Common myeloid progenitor, CD34-positive (primary cell): ENCODE data around the gene P2RX3.
"Not testable (repeated sequence)": the region's sequence is repeated elsewhere in the genome, so short reads cannot be mapped to it uniquely, and the experiment has no call there.

Experiments
- CTCF ChIA-PET: fragments of 350-600 bp; sonication (Branson Sonifier 250); formaldehyde crosslinking; loops from one replicate; lab custom pipeline; 2021; ENCODE audit warnings: antibody characterized with exemption; lab: Charles Lee
- POLR2A ChIA-PET: fragments of 350-600 bp; sonication (Branson Sonifier 250); formaldehyde crosslinking; loops from one replicate; lab custom pipeline; 2021; ENCODE audit warnings: antibody characterized with exemption; lab: Charles Lee
- DNase-seq, 3 donors: peaks; one replicate each; pipeline versions ENCODE4 v3.0.0 to v3.0.0-alpha.2; 2013
- H3K27ac ChIP-seq, 2 experiments: 1 replicate in 1 of 2; 2 replicates in 1 of 2; pipeline ENCODE4 v1.7.0; 2013; ENCODE audit warnings: inconsistent platforms in 2 of 2, low read length in 2 of 2, mild to moderate bottlenecking in 2 of 2, low read depth in 1 of 2, moderate library complexity in 1 of 2; ENCODE audit not compliant: severe bottlenecking in 2 of 2, insufficient read depth in 1 of 2, poor library complexity in 1 of 2
- H3K27me3 ChIP-seq, 5 experiments: replicated peaks in 2 of 5; 1 replicate in 3 of 5; 2 replicates in 2 of 5; pipeline versions ENCODE4 v1.6.1 to v1.7.0; 2013; ENCODE audit warnings: low read length in 4 of 5, mild to moderate bottlenecking in 2 of 5, moderate library complexity in 2 of 5, inconsistent platforms in 1 of 5; ENCODE audit not compliant: insufficient read depth in 5 of 5, control insufficient read depth in 4 of 5
- H3K36me3 ChIP-seq, 4 experiments: 1 replicate in 2 of 4; 2 replicates in 2 of 4; pipeline versions ENCODE4 v1.6.1 to v1.7.0; 2013; ENCODE audit warnings: low read length in 3 of 4, control low read depth in 1 of 4, mild to moderate bottlenecking in 1 of 4; ENCODE audit not compliant: control insufficient read depth in 4 of 4, insufficient read depth in 4 of 4
- H3K4me1 ChIP-seq, 4 experiments: 1 replicate in 3 of 4; 2 replicates in 1 of 4; pipeline versions ENCODE4 v1.6.1 to v1.7.1; 2013; ENCODE audit warnings: low read length in 3 of 4, mild to moderate bottlenecking in 3 of 4, control low read depth in 1 of 4, inconsistent platforms in 1 of 4, moderate library complexity in 1 of 4; ENCODE audit not compliant: control insufficient read depth in 4 of 4, insufficient read depth in 4 of 4; ENCODE audit errors: control extremely low read depth in 1 of 4
- H3K4me3 ChIP-seq, 7 experiments: 1 replicate in 4 of 7; 2 replicates in 3 of 7; pipeline versions ENCODE4 v1.5.1 to v1.7.0; 2013; ENCODE audit warnings: mild to moderate bottlenecking in 7 of 7, low read length in 6 of 7, moderate library complexity in 6 of 7, inconsistent platforms in 2 of 7, low read depth in 2 of 7, control low read depth in 1 of 7; ENCODE audit not compliant: insufficient read depth in 4 of 7, control insufficient read depth in 1 of 7; ENCODE audit errors: extremely low read depth in 1 of 7
- H3K9me3 ChIP-seq, 5 experiments: 1 replicate in 4 of 5; 2 replicates in 1 of 5; pipeline versions ENCODE4 v1.6.1 to v1.7.1; 2013; ENCODE audit warnings: low read length in 4 of 5, mild to moderate bottlenecking in 2 of 5, inconsistent platforms in 1 of 5, low read depth in 1 of 5, moderate library complexity in 1 of 5; ENCODE audit not compliant: control insufficient read depth in 4 of 5, insufficient read depth in 2 of 5; ENCODE audit errors: control extremely low read depth in 1 of 5
- WGBS: methylation state at CpG from one replicate; pipeline ENCODE4 v1.1.5; 2013; ENCODE audit not compliant: insufficient coverage; 5-methylcytosine and 5-hydroxymethylcytosine counted together

P2RX3 gene

DNA sequence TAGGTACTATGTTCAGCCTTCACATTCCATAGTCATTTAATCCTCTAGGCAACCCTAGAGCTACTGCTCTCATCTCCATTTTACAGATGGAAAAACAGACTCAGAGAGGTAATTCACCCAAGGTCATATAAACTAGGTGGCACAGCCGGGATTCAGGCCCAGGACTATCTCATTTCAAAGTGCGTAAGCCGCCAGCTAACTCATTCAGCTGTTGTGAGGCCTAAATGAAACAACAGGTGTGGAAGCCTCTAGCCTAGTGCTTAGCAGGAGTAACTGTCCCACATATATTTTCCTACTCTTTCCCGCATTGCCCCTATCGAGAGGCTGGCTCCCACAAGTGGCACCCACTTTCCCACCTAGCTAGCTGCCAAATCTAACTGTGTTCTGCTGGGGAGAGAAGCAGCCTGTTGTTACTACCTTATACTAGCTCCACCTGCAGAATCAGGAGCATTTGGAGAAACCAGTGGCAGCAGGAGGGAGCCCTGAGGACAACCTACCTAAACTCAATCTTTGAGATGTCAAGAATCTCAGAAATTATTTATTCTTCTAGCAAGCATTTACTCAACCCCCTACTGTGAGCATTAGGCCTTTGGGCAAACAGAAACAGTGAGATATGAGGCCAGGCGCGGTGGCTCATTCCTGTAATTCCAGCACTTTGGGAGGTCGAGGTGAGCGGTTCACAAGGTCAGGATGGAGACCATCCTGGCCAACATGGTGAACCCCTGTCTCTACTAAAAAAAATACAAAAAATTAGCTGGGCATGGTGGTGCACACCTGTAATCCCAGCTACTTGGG is 21.9 kb downstream of the P2RX3 start:
- 98% methylated on average over 8 of the region's 9 CpGs for WGBS
- Histone ChIP-seq H3K4me1 (peaks cover 13 to 52% (median 33%) of the 10 kb centered on the region in 4 experiments), H3K4me3 (no peak overlapping the region), H3K9me3 (no peaks in the 10 kb centered on the region), H3K36me3 (no peaks in the 10 kb centered on the region), H3K27me3 (no peaks in the 10 kb centered on the region), H3K27ac (no peak overlapping the region)
- no peak for DNase-seq
- ChIA-PET POLR2A (no interaction called here), CTCF (interaction anchor here (1.1 to 2.0 kb wide), 5 partner anchors 10 to 83 kb away, joined by 4 to 6 read pairs (median 4); no protein-coding TSS in a partner anchor)

DNA sequence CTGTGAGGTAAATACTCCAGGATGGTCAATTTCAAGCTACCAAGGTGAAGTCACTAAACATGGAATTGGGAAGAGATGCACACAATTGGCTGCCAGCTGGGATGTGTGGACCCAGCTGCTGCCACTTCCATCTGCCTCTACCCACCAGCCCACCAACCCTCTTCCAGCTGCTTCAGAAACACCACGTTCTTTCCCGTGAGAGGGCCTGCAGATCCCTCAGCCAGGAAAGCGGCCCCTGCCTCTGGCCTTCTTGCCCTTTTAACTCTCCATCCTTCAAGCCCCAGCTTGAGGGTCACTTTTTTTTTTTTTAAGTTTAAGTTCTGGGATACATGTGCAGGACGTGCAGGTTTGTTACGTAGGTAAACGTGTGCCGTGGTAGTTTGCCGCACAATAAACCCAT is 22.8 kb downstream of the P2RX3 start:
- Histone ChIP-seq H3K27me3 (no peaks in the 10 kb centered on the region), H3K4me3 (no peak overlapping the region), H3K36me3 (no peaks in the 10 kb centered on the region), H3K9me3 (no peaks in the 10 kb centered on the region), H3K4me1 (peaks cover 7 to 52% (median 24%) of the 10 kb centered on the region in 4 experiments), H3K27ac (no peak overlapping the region)
- CTCF ChIA-PET: interaction anchor here (0.9 to 2.0 kb wide), 6 partner anchors 9 to 93 kb away, joined by 3 to 6 read pairs (median 4); no protein-coding TSS in a partner anchor
- POLR2A ChIA-PET: no interaction called here
- WGBS: 94% methylated on average over 4 of the region's 8 CpGs
- DNase-seq: no peak

DNA sequence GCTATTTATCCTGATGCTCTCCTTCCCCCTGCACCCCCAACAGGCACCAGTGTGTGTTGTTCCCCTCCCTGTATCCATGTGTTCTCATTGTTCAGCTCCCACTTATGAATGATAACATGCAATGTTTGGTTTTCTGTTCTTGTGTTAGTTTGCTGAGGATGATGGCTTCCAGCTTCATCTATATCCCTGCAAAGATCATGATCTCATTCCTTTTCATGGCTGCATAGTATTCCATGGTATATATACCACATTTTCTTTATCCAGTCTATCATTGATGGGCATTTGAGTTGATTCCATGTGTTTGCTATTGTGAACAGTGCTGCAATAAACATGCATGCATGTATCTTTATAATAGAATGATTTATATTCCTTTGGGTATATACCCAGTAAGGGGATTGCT is 23.3 kb downstream of the P2RX3 start:
- H3K27me3 ChIP-seq, POLR2A ChIA-PET, H3K36me3 ChIP-seq, H3K27ac ChIP-seq, DNase-seq, H3K4me3 ChIP-seq, H3K9me3 ChIP-seq: not testable (repeated sequence)
- H3K4me1 ChIP-seq: peaks cover 6 to 51% (median 20%) of the 10 kb centered on the region in 4 experiments
- CTCF ChIA-PET: interaction anchor here (0.9 to 2.0 kb wide), 7 partner anchors 9 to 117 kb away, joined by 3 to 6 read pairs (median 4); no protein-coding TSS in a partner anchor

DNA sequence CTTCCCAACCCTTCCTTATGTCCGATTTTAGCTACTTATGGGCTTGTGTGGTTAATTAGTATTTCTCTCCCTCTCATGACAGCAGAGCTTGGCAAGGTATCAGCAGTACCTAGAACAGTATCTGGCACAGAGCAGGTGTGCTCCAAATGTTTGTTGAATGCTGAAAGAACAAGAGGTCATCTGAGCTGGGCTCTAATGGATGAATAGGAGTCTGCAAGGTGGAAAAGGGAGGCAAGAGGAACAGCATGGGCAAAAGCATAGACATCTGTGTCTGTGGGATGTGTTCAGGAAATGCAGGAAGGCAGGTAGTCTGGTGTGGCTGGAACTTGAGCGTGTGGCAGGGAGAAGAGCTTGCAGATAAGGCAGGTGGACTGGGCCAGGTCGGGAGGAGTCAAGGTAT is 23.8 kb downstream of the P2RX3 start:
- Histone ChIP-seq H3K36me3 (no peaks in the 10 kb centered on the region), H3K27me3 (no peaks in the 10 kb centered on the region), H3K9me3 (no peaks in the 10 kb centered on the region), H3K27ac (no peak overlapping the region), H3K4me1 (peaks cover 1 to 51% (median 16%) of the 10 kb centered on the region in 4 experiments), H3K4me3 (no peak overlapping the region)
- WGBS: 63% methylated on average over 1 of the region's 3 CpGs
- CTCF ChIA-PET: interaction anchor here (0.9 to 2.3 kb wide), 9 partner anchors 12 to 165 kb away, joined by 3 to 10 read pairs (median 5); no protein-coding TSS in a partner anchor
- DNase-seq: no peak
- POLR2A ChIA-PET: no interaction called here

DNA sequence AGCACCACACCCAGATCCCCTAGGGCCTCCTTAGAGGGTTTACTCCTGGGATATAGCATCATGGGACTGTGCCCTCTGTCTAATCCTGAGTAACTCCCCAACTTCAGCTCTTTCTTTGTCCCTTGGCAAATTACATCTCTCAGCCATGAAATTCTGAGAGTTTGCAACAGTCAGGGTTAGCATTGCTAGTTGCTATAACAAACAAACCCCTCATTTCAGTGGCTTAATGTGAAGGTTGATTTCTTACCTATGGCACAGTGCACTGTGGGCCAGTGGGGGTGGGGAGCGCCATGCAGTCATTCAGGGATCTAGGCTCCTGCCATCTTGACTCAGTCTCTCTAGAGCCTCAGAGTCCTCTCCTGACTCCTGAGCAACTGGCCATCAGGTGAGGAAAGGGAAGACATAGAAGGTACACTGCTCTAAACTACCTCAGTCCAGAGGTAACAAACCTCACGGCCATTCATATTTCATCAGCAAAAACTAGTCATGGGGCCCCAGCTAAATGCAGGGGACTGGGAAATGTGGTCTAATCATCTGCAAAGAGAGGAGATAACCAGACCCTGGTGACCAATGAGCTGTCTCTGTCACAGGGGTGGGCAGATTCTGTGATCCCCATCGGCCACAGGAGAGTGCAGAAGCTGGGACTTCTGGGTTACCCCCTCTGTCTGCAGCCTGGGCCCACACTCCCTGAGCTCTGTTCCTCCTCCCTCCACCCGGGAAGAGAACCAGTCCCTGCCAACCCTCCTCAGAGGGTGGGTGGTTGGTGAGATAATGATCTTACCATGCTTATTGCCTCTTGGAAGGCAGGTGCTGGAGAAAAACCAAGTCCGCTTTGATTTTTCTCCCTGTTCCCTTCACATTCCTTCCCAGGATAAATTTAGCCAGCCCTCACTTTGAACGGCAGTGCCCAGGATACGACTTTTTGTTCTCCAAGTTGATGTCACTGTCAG is 25.3 kb downstream of the P2RX3 start:
- H3K27ac ChIP-seq: no peak overlapping the region
- CTCF ChIA-PET: interaction anchor here (0.9 to 2.3 kb wide), 6 partner anchors 10 to 130 kb away, joined by 3 to 10 read pairs (median 4); no protein-coding TSS in a partner anchor
- WGBS: 95% methylated on average over 2 of the region's 7 CpGs
- H3K36me3 ChIP-seq: no peaks in the 10 kb centered on the region
- no peak overlapping the region for H3K4me3 ChIP-seq
- H3K4me1 ChIP-seq: peaks cover 1 to 49% (median 16%) of the 10 kb centered on the region in 4 experiments
- H3K9me3 ChIP-seq: no peaks in the 10 kb centered on the region
- POLR2A ChIA-PET: no interaction called here
- DNase-seq: no peak
- no peaks in the 10 kb centered on the region for H3K27me3 ChIP-seq

DNA sequence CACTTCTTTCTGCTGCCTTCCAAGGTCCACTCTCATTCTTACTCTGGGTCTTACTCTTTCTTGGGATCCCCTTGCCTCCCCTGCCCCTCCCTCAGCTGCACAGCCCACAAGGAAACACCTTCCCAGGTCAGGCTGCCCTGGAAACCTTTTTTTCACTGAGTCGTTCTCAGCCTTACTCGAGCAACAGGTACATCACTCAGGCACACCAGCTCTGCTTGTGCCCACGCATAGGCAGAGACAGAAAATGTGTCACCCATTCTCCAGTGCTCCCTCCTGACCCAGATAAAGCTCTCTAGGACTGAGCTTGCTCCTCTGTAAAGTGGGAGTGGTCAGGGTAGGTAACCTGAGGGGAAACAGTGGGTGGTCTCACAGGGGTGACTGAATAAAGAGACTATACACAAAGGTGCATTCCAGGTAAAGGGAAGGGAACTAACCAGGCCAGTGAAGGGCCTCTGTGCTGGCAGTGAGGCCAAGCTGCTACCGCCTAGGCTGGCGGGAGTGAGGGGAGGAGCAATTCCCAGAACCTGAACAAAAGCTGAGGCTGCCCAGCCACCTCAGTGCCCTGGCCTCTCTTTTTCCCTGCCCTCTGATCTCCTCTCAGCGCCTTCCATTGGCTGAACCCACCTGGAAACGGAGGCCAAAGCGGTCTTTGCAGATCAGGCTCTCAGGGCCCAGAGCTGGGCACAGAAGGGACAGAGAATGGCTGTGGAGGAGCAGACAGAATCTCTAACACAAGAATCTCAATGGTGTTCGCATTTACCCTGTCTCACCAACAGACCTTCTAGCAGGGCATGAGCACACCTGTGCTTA is 26.9 kb downstream of the P2RX3 start:
- ChIA-PET CTCF (interaction anchor here (1.0 kb wide), 1 partner anchor 8 kb away, joined by 3 read pairs; no protein-coding TSS in a partner anchor), POLR2A (no interaction called here)
- Histone ChIP-seq H3K4me3 (no peak overlapping the region), H3K27ac (no peak overlapping the region), H3K36me3 (no peaks in the 10 kb centered on the region), H3K27me3 (no peaks in the 10 kb centered on the region), H3K4me1 (peaks cover 1 to 49% (median 18%) of the 10 kb centered on the region in 4 experiments), H3K9me3 (no peaks in the 10 kb centered on the region)
- 92% methylated on average over 7 of the region's 9 CpGs for WGBS
- DNase-seq: no peak
